Vagina (tissue), 2 donors: ENCODE measurements around the gene BTG1. TPM values are rescaled to one million over a fixed set of nuclear protein-coding genes. Genes with fewer than 3 reads are reported as not detected.

ENCODE experiments used
- DNase-seq, 2 donors: peaks; one replicate each; pipeline ENCODE4 v3.0.0-alpha.2; 2017; ENCODE audit errors: extremely low spot score in 2 of 2
- H3K27ac ChIP-seq: fragments of 200-600 bp; sonication (generic); one replicate; pipeline ENCODE4 v1.5.1; 2019
- H3K27me3 ChIP-seq: fragments of 200-600 bp; sonication (generic); one replicate; pipeline ENCODE4 v1.5.1; 2019
- H3K36me3 ChIP-seq, 2 donors: fragments of 200-600 bp; sonication (generic); one replicate each; pipeline ENCODE4 v1.5.1; 2017 to 2019
- H3K4me1 ChIP-seq: fragments of 200-600 bp; sonication (generic); one replicate; pipeline ENCODE4 v1.5.1; 2019
- H3K4me3 ChIP-seq, 2 donors: fragments of 200-600 bp; sonication (generic); 1 replicate in 1 of 2; 2 replicates in 1 of 2; pipeline ENCODE4 v1.5.1; 2016 to 2019
- H3K9me3 ChIP-seq: fragments of 200-600 bp; sonication (generic); one replicate; pipeline ENCODE4 v1.5.1; 2019
- POLR2A ChIP-seq, 2 donors: fragments of 450-650 bp; IDR thresholded peaks; one replicate each; pipeline ENCODE4 v1.6.1; 2017; ENCODE audit warnings: antibody characterized with exemption in 2 of 2, mild to moderate bottlenecking in 2 of 2, moderate library complexity in 2 of 2
- POLR2AphosphoS5 ChIP-seq, 2 donors: sonication (generic); formaldehyde crosslinking; IDR thresholded peaks; one replicate each; pipeline ENCODE4 v1.9.0; 2017; ENCODE audit warnings: antibody characterized with exemption in 2 of 2, mild to moderate bottlenecking in 2 of 2, low read depth in 1 of 2; ENCODE audit not compliant: insufficient read depth in 1 of 2
- intact Hi-C: fragments of 100-400 bp; cut with DNase I; formaldehyde crosslinking; loops from one replicate; pipeline ENCODE4 v1.15.1; 2023
- total RNA-seq: library from RNA; depleted of rRNA; stranded (reverse); fragments of >200 nt; gene quantifications from one replicate; pipeline ENCODE4 v1.2.3, GENCODE V29; 2016
- TF ChIP-seq, protein P1 (sequence below), 3 experiments: fragments of 450-650 bp in 2 of 3; fragments of 200-600 bp in 1 of 3; sonication (generic) in 1 of 3; IDR thresholded peaks; one replicate each; pipeline ENCODE4 v1.5.1; 2017 to 2019; ENCODE audit warnings: antibody characterized with exemption in 3 of 3, mild to moderate bottlenecking in 2 of 3, moderate library complexity in 2 of 3

The BTG1 gene
- total RNA-seq, 1 donor from 2014 or later, result 73.7 TPM

DNA sequence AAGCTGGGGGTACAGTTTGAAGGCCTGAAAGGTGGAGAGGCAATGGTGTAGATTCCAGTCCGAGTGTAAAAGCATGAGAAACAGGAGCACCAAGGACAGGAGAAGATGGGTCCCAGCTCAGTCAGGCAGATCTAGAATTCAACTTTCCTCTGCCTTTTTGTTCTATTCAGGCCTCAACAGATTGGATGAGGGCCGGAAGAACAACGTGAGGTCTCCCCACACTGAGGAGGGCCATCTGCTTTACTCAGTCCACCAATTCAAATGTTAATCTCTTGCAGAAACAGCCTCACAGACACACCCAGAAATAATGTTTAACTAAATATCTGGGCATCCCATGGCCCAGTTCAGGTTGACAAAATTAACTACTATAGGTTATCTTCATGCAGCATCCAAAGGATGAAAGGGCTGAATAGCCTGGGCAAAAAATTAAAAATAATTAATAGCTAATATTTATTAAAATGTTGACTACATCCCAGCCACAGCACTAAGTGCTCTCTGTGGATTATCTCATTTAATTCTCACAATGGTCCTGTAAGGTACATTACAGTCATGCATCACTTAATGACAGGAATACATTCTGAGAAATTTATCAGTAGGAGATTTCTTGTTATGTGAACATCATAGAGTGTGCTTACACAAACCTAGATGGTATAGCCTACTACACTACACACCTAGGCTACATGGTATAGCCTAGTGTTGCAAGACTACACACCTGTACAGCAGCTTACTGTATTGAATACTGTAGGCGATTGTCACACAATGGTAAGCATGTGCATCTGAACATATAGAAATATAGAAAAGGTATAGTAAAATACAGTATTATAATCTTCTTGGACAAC is 22.5 kb downstream of the BTG1 start:
- H3K27me3 ChIP-seq, result no peaks in the 10 kb centered on the region
- no peaks in the 10 kb centered on the region for H3K9me3 ChIP-seq
- H3K27ac ChIP-seq, result no peak overlapping the region
- peaks cover 8% of the 10 kb centered on the region for H3K4me1 ChIP-seq
- no peaks in the 10 kb centered on the region for H3K36me3 ChIP-seq
- TF ChIP-seq, protein P1, sequence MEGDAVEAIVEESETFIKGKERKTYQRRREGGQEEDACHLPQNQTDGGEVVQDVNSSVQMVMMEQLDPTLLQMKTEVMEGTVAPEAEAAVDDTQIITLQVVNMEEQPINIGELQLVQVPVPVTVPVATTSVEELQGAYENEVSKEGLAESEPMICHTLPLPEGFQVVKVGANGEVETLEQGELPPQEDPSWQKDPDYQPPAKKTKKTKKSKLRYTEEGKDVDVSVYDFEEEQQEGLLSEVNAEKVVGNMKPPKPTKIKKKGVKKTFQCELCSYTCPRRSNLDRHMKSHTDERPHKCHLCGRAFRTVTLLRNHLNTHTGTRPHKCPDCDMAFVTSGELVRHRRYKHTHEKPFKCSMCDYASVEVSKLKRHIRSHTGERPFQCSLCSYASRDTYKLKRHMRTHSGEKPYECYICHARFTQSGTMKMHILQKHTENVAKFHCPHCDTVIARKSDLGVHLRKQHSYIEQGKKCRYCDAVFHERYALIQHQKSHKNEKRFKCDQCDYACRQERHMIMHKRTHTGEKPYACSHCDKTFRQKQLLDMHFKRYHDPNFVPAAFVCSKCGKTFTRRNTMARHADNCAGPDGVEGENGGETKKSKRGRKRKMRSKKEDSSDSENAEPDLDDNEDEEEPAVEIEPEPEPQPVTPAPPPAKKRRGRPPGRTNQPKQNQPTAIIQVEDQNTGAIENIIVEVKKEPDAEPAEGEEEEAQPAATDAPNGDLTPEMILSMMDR (IDR thresholded peaks at IDR 0.05), result no peak
- TF ChIP-seq POLR2AphosphoS5 (IDR thresholded peaks at IDR 0.05; ENCODE audit: insufficient read depth in 1 of 2, low read depth in 1 of 2) (no peak), POLR2A (IDR thresholded peaks at IDR 0.05) (no peak)
- H3K4me3 ChIP-seq, result no peak overlapping the region
- DNase-seq, result no peak
- intact Hi-C loops, result no loop called here

DNA sequence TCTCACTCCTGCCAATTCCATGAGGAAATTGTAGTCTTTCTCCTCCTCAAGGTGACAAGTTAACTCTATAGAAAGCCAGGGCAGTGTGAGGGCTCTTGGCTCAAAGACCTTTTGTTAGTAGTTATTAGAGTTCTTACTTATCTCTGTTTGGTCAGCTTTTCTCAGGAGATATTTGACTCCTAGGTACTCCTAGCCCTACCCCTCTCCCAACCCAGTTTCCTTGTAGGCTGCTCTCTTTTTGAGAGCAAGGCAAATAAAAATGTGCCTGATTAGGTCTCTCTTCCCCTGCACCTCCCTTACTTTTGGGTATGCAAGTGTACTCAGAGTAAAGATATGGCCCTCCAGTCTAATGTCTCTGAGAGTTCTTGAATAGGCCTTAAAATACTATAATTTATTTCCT is 23.8 kb downstream of the BTG1 start:
- H3K27me3 ChIP-seq, result no peaks in the 10 kb centered on the region
- no peak overlapping the region for H3K4me3 ChIP-seq
- H3K36me3 ChIP-seq, result no peaks in the 10 kb centered on the region
- TF ChIP-seq, protein P1 (IDR thresholded peaks at IDR 0.05), result no peak
- TF ChIP-seq POLR2A (IDR thresholded peaks at IDR 0.05) (no peak), POLR2AphosphoS5 (IDR thresholded peaks at IDR 0.05; ENCODE audit: insufficient read depth in 1 of 2, low read depth in 1 of 2) (no peak)
- peaks cover 8% of the 10 kb centered on the region for H3K4me1 ChIP-seq
- intact Hi-C loops, result no loop called here
- H3K9me3 ChIP-seq, result no peaks in the 10 kb centered on the region
- no peak overlapping the region for H3K27ac ChIP-seq
- no peak for DNase-seq

DNA sequence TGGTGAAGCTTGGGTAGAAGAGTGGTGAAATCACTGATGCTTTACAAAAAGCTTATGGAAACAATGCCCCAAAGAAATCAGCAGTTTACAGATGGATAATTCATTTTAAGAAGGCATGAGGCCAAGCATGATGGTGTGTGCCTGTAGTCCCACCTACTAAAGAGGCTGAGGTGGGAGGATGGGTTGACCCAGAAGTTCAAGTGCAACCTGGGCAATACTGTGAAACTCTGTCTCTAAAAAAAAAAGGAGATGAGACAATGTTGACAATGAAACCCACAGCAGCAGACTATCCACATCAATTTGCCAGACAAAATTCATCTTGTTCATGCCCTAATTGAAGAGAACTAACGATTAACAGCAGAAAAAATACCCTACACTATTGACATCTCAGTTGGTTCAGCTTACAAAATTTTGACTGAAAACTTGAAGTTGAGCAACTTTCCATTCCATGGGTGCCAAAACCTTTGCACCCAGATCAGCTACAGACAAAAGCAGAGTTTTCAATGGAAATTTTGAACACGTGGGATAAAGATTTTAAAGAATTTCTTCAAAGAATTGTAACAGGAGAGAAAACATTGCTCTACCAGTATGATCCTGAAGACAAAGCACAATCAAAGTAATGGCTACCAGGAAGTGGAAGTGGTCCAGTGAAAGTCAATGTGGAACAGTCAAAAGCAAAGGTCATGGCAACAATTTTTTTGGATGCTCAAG is 26.7 kb downstream of the BTG1 start:
- Histone ChIP-seq H3K27me3 (no peaks in the 10 kb centered on the region), H3K4me3 (no peak overlapping the region), H3K4me1 (peaks cover 13% of the 10 kb centered on the region), H3K36me3 (no peaks in the 10 kb centered on the region), H3K27ac (no peak overlapping the region), H3K9me3 (no peaks in the 10 kb centered on the region)
- no peak for TF ChIP-seq POLR2AphosphoS5 (IDR thresholded peaks at IDR 0.05; ENCODE audit: insufficient read depth in 1 of 2, low read depth in 1 of 2)
- TF ChIP-seq POLR2A (IDR thresholded peaks at IDR 0.05), result no peak
- TF ChIP-seq, protein P1 (IDR thresholded peaks at IDR 0.05), result no peak
- intact Hi-C loops, result no loop called here
- DNase-seq, result no peak

DNA sequence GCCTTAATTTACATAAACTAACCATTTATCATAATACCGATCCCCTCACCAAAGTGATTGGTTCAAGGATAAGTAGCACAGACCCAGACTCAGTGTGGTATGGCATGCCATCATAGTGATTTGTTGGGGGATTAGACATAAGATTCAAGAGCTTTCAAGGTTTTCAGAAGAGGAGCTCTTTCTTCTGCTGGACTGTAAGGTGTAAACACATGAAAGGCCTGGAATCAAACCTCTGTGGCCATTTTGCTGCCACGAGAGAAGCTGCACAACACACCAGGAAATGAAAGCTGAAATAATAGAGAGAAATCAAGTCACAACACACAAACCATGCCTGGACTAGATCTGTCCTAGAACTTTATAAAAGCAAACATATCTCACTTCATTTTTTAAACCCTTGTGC is 30.8 kb downstream of the BTG1 start:
- Histone ChIP-seq H3K4me3 (no peak overlapping the region), H3K36me3 (no peaks in the 10 kb centered on the region), H3K9me3 (no peaks in the 10 kb centered on the region), H3K27ac (no peak overlapping the region), H3K4me1 (peaks cover 15% of the 10 kb centered on the region), H3K27me3 (no peaks in the 10 kb centered on the region)
- no peak for TF ChIP-seq POLR2A (IDR thresholded peaks at IDR 0.05)
- DNase-seq, result no peak
- intact Hi-C loops, result no loop called here

DNA sequence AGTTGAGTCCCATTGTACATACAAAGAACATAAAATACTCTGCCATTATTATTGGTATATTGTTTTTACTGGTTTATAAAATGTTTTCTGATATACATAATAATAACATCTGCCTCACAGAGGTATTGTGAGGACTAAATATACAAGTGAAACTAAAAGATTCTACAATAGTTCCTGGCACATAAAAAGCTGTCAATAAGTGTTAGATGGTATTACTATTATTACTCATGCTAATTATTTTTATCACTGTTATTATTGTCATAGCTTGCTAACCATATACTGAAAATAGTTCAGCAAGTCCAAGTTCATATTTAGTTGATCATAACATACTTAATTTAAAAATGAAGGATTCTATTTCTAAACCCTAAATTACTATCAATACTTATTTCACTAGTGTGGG is 34.4 kb downstream of the BTG1 start:
- Histone ChIP-seq H3K27me3 (no peaks in the 10 kb centered on the region), H3K4me3 (no peak overlapping the region), H3K4me1 (peaks cover 44% of the 10 kb centered on the region), H3K36me3 (no peaks in the 10 kb centered on the region), H3K9me3 (no peaks in the 10 kb centered on the region), H3K27ac (no peak overlapping the region)
- no peak for TF ChIP-seq POLR2A (IDR thresholded peaks at IDR 0.05)
- TF ChIP-seq, protein P1 (IDR thresholded peaks at IDR 0.05), result no peak
- no peak for TF ChIP-seq POLR2AphosphoS5 (IDR thresholded peaks at IDR 0.05; ENCODE audit: insufficient read depth in 1 of 2, low read depth in 1 of 2)
- no peak for DNase-seq
- intact Hi-C loops, result no loop called here
